A673 (cell line): ENCODE data around the gene TAF1C. TPM values are rescaled to one million over a fixed set of nuclear protein-coding genes. Genes with fewer than 3 reads are reported as not detected.

ENCODE experiments used
- Bru-seq: library from RNA; stranded (reverse); fragments of 400-500 nt; gene quantifications from one replicate; lab custom pipeline; 2021; lab: Mats Ljungman, UMichigan
- BruChase-seq, 2 experiments: library from RNA; stranded (reverse); fragments of 400-500 nt; gene quantifications; one replicate each; lab custom pipeline; 2021; lab: Mats Ljungman, UMichigan
- BruUV-seq: library from RNA; stranded (reverse); fragments of 400-500 nt; replicated peaks from 2 replicates; lab custom pipeline; 2021; lab: Mats Ljungman, UMichigan
- CTCF ChIA-PET: fragments of 300-600 bp; sonication (Branson Sonifier 250); formaldehyde crosslinking; loops from one replicate; lab custom pipeline; 2022; ENCODE audit warnings: antibody characterized with exemption; lab: Charles Lee
- POLR2A ChIA-PET: fragments of 300-600 bp; sonication (Branson Sonifier 250); formaldehyde crosslinking; loops from one replicate; lab custom pipeline; 2022; ENCODE audit warnings: antibody characterized with exemption; ENCODE audit not compliant: low non-redundant PET; lab: Charles Lee
- DNase-seq: peaks from one replicate; pipeline ENCODE4 v3.0.0-alpha.2; 2015; ENCODE audit warnings: low spot score
- H3K27ac ChIP-seq: fragments of 200-600 bp; sonication (generic); 2 replicates; pipeline ENCODE4 v1.5.1; 2016; ENCODE audit warnings: mixed run types, low read depth, mild to moderate bottlenecking, mixed read lengths, antibody characterized with exemption, low read length; ENCODE audit not compliant: poor library complexity, severe bottlenecking
- H3K27me3 ChIP-seq: fragments of 200-600 bp; sonication (generic); replicated peaks from 2 replicates; pipeline ENCODE4 v1.6.1; 2017; ENCODE audit warnings: mixed run types, low read depth, mild to moderate bottlenecking, mixed read lengths, antibody characterized with exemption, low read length; ENCODE audit not compliant: insufficient read depth, poor library complexity
- H3K36me3 ChIP-seq: fragments of 200-600 bp; sonication (generic); 2 replicates; pipeline ENCODE4 v1.6.1; 2016; ENCODE audit warnings: mixed run types, mild to moderate bottlenecking, mixed read lengths, antibody characterized with exemption, low read length; ENCODE audit not compliant: insufficient read depth, poor library complexity, severe bottlenecking
- H3K4me1 ChIP-seq: fragments of 200-600 bp; sonication (generic); 2 replicates; pipeline ENCODE4 v1.6.1; 2017; ENCODE audit warnings: mixed run types, mild to moderate bottlenecking, mixed read lengths, antibody characterized with exemption, low read length; ENCODE audit not compliant: insufficient read depth, poor library complexity, severe bottlenecking
- H3K4me3 ChIP-seq: fragments of 200-600 bp; sonication (generic); 2 replicates; pipeline ENCODE4 v1.5.1; 2016; ENCODE audit warnings: low read depth, mixed run types, mild to moderate bottlenecking, mixed read lengths, low read length; ENCODE audit not compliant: poor library complexity, severe bottlenecking
- H3K9me3 ChIP-seq: fragments of 200-600 bp; sonication (generic); 2 replicates; pipeline ENCODE4 v1.6.1; 2016; ENCODE audit warnings: mixed run types, low read depth, mild to moderate bottlenecking, mixed read lengths, antibody characterized with exemption, low read length; ENCODE audit not compliant: poor library complexity, severe bottlenecking
- CTCF ChIP-seq: fragments of 300-800, 200-600 bp; sonication (generic); conservative IDR thresholded peaks from 2 replicates; pipeline ENCODE4 v1.5.1; 2017; ENCODE audit warnings: low read depth, mild to moderate bottlenecking, antibody characterized with exemption, low read length, moderate library complexity, mixed read lengths
- EZH2 ChIP-seq: fragments of 200-600 bp; sonication (generic); IDR thresholded peaks from 2 replicates; pipeline ENCODE4 v1.6.1; 2017; ENCODE audit warnings: borderline replicate concordance, low read depth, mild to moderate bottlenecking, mixed read lengths, antibody characterized with exemption, low read length; ENCODE audit not compliant: poor library complexity, severe bottlenecking
- intact Hi-C: fragments of 100-400 bp; cut with micrococcal nuclease; formaldehyde crosslinking; loops from one replicate; pipeline ENCODE4 v1.10.0; 2022; ENCODE audit not compliant: unreplicated experiment
- long read RNA-seq: library from polyadenylated mRNA; stranded (forward); transcript quantifications from one replicate; pipeline ENCODE4 v2.0.0, GENCODE V29; 2022
- total RNA-seq: library from RNA; stranded (reverse); gene quantifications from 2 replicates; pipeline ENCODE4 v1.2.3, GENCODE V29; 2021

The TAF1C gene
- 58.0 and 58.4 TPM in 2 replicates for total RNA-seq
- percentile 64 among the genes with signal in this experiment for Bru-seq, nascent RNA
- percentile 72 among the genes with signal in this experiment for BruChase-seq, experiment 1, labeled RNA remaining after a 2-hour chase
- BruChase-seq, experiment 2, labeled RNA remaining after a 6-hour chase: percentile 81 among the genes with signal in this experiment
- long read RNA-seq, full-length matches to known transcripts: 36 of 128 reads
- long read RNA-seq, partial matches to known transcripts: 15 of 128 reads
- long read RNA-seq, other reads (novel, unspliced or antisense): 77 of 128 reads

GRCh38 chr16:84186685-84187437, at the start of gene TAF1C:
Gene TAF1C (minus strand): TSS chr16:84187057. CDS start chr16:84184988, 2,069 bp downstream.
- H3K9me3 ChIP-seq: no peaks in the 10 kb centered on the region
- CTCF ChIA-PET: interaction anchor here (0.5 to 1.2 kb wide), 9 partner anchors 9 to 308 kb away, joined by 3 to 8 read pairs (median 3); no protein-coding TSS in a partner anchor
- DNase-seq: peak; percentile 96
- intact Hi-C loops: no loop called here
- H3K27ac ChIP-seq: peak within 1 kb of the TSS; percentile 86
- peaks cover 3% of the 10 kb centered on the region for H3K36me3 ChIP-seq
- H3K4me3 ChIP-seq: peak within 1 kb of the TSS; percentile 99
- POLR2A ChIA-PET: interaction anchor here (0.7 kb wide), 1 partner anchor 498 kb away, joined by 4 read pairs; no protein-coding TSS in a partner anchor
- H3K27me3 ChIP-seq: no peaks in the 10 kb centered on the region
- H3K4me1 ChIP-seq: peaks cover 4% of the 10 kb centered on the region
- BruUV-seq: no TSS peak
- peak; percentile 98 for TF ChIP-seq CTCF
- TF ChIP-seq EZH2: no peak

- POLR2A ChIA-PET: no interaction called here
- no TSS peak for BruUV-seq
- intact Hi-C loops: no loop called here
- Histone ChIP-seq H3K27me3 (peaks cover 22% of the 10 kb centered on the region), H3K4me1 (no peaks in the 10 kb centered on the region), H3K36me3 (no peaks in the 10 kb centered on the region), H3K4me3 (no peak overlapping the region), H3K27ac (no peak overlapping the region), H3K9me3 (no peaks in the 10 kb centered on the region)
- CTCF ChIA-PET: no interaction called here
- TF ChIP-seq EZH2 (no peak), CTCF (no peak)
- DNase-seq: no peak
Observed at GRCh38 chr16:84234321-84235241, 47.7 kb upstream of the TAF1C start.

GRCh38 chr16:84233748-84234147, 46.9 kb upstream of the TAF1C start:
- CTCF ChIA-PET: no interaction called here

More at GRCh38 chr16:84233748-84234147, 46.9 kb upstream of the TAF1C start:
- Histone ChIP-seq H3K9me3 (no peaks in the 10 kb centered on the region), H3K27ac (no peak overlapping the region), H3K4me3 (no peak overlapping the region), H3K36me3 (no peaks in the 10 kb centered on the region), H3K4me1 (no peaks in the 10 kb centered on the region), H3K27me3 (peaks cover 14% of the 10 kb centered on the region)
- DNase-seq: no peak
- POLR2A ChIA-PET: no interaction called here
- TF ChIP-seq EZH2: no peak
- TF ChIP-seq CTCF: no peak
- no TSS peak for BruUV-seq
- intact Hi-C loops: no loop called here
